ENCODE measurements around the gene LLGL2.

- TF ChIP-seq FOXM1 (IDR thresholded peaks at IDR 0.05; ENCODE audit: low read depth, low read length) (no peak), ZBTB4 (CRISPR knock-in tag; IDR thresholded peaks at IDR 0.05) (no peak)
These were observed 63.8 kb downstream of the LLGL2 start for GRCh38 chr17:75589012-75589918.
